NCI-H446 (cell line): ENCODE measurements around the gene MAMLD1.

Experiments used
- DNase-seq, 2 experiments: peaks; one replicate each; lab custom pipeline; 2025; lab: John Stamatoyannopoulos, UW

MAMLD1 gene

DNA sequence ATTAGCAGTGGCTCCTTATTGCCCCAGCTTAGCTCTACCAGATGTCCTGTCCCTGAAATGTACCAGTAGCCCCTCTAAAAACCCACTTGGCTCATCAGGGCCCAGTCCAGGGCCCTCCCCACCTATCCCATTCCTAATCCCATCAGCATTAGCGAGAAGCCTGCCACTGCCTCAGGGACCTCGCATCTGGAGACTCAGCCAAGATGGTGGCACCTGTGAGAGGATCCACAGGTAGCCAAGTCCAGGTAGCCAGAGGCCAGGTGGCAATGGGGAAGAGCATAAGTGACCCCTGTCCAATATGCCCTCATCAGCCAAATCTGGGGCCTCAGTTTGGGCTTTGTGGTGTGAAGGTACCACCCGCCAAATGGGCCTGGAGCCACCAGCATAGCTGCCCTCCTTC is 97.7 kb downstream of the MAMLD1 start:
- no peak for DNase-seq

DNA sequence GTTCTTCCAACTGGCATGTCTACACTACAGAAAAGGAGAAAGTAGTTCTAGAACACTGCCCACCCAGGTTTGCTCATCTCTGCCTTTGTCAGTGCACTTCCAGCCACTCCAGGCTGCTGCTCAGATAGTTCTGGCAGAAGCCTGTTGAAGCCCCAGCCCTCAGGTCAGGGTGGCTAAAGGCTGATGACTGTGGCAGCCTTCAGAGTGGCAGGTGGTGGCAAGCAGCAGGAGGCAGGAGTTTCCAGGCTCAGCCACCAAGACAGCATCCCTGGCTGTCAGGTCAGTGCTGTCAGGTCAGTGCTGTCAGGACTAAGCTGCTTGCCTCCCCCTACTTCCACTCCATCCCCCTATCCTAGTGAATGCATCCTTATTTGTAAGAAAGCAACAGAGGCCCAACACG is 100.4 kb downstream of the MAMLD1 start:
- DNase-seq: no peak

DNA sequence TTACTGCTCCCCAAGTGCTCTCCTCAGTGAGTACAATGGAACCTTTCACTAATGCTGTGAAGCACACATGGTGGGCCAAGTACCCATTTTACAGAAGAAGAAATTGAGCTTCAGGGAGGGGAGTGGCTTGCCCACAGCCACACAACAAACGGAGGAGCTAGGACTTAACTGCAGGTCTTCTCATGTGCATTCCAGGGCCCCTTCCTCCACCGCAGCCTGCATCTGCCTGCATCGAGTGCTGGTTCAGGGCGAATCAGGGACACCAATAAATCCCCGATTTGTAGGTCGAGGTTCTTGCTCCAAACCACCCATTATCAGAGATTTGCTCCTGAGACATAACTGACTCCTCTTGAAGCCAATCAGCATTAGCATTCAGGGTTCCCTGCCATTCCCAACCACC is 100.9 kb downstream of the MAMLD1 start:
- DNase-seq: no peak

GRCh38 chrX:150465326-150465725 is 102.2 kb downstream of the MAMLD1 start:
- no peak for DNase-seq

- peak; percentile 3 to 49 for DNase-seq
These were observed 103.0 kb downstream of the MAMLD1 start for GRCh38 chrX:150465881-150466775.

- peak in 1 of 2 experiments; percentile 24 for DNase-seq
These were observed 109.2 kb downstream of the MAMLD1 start for GRCh38 chrX:150472306-150472705.

DNA sequence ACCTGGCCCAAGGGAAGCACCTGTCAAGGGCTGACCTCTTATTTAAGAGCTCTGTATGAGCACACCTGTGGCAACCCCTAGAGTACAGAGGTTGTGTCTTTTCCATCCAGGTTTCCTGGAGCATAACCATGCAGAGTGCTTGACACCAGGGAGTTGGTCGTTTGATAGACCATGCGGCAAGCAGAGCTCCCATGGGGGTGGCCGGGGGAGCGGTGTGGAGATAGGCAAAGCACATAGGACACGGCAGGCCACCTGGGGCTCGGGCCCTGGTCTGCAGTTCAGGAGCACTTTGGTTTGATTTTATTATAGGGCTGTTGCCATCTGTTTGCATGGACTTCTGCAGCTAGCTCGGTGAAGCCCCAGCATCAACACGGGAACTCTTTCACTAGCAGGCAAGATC is 110.3 kb downstream of the MAMLD1 start:
- no peak for DNase-seq

DNA sequence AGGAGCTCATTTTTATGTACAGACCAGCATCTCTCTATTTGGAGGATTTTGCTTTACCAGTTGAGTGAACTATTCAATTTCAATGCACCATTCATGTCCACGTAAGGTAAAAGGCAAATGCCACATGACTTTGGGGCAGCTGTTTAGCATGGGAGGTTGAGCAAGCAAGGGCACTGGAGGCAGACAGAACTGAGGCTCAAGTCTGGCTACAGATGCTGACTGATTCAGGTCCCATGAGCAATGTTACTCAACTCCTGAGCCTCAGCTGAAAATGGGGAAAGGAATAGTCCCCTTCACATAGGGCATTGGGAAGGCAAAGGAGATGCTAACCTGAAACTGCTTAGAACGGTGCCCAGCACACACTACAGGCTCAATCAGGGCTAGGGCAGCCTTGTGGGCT is 112.3 kb downstream of the MAMLD1 start:
- DNase-seq: no peak

DNA sequence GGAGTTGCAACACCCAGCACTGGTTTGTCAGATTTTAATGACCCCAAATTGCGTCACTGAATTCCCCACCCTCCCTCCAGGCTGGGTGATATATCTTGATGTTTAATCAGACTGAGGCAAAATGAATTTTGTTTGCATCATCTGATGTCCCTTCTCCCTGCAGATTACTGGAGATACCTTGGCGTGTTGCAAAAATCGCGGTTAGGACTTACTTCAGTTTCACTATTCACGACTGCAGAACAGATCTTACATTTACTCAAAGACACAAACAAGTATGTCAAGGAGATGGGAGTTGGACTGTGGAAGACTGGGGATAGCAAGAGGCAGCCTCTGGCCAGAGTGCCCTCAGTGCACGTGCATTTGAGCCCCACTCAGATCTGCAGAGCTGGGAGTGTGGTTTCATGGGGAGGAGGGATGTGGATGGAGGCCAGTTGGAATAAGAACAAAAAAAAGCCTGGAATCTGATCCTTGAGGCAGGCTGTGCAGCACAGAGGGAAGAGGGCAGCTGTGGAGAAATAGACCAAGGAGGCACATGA is 113.1 kb downstream of the MAMLD1 start:
- DNase-seq: peak in 1 of 2 experiments; percentile 49

- DNase-seq: no peak
These were observed 114.3 kb downstream of the MAMLD1 start for GRCh38 chrX:150477371-150477770.

- no peak for DNase-seq
These were observed 115.7 kb downstream of the MAMLD1 start for GRCh38 chrX:150478496-150479492.

DNA sequence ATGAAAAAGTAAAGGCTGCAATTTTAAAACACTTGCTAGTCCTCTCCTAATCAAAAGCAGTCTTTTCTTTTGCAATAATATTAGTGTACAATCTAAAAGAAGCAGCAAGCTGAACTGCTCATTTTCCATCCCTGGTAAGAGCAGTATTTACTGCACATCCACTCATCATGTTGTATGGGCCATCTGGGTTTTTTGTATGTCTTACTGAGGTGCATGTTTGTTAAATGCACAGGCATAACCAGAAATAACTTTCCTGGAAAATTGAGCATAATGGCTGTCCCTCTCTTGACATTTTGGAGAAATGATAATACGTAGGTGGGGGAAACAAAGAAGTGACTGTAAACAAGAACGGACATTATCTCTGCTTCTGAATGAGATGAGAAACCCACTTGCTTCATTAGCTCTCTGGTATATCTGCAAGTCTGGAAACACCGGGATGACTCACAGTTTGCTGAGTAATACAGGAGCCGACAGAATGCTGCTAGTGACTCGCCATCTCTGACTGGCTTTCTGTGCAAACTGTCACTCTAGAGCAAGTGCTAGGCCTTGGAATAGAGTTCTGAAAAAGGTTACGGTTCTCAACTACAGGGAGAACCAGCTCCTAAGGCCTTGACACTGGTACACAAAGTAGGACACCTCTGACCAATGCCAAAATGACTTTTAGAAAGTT is 119.6 kb downstream of the MAMLD1 start:
- DNase-seq: peak in 1 of 2 experiments; percentile 14

DNA sequence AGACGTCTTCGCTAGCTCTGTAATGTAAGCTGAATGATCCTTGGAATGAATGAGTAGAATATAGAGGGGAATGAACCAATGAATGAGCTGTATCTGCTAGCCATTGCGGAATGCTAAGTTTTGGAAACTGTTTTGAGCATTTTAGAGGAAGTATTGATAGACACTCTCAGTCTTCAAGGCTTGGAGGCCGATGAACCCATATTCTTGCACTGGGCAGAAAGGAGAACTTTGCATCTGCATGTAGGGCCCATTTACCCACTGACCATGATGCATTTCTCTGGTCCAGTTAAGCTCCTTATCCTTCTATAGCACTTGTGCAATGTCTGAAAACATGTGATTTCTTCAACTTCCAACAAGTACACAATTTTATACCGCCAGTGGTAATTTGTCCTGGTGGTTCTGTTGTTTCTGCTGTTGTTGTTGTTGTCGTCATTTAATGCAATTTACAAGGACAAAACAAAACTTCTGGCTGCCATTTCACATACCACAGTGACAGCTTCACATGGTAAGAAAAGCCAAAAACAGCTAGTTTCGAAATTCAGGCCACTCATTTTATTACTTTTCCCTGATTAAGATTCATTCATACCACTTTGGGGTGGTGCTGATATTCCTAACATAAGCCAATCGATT is 120.4 kb downstream of the MAMLD1 start:
- no peak for DNase-seq

GRCh38 chrX:150486011-150486410 is 122.9 kb downstream of the MAMLD1 start:
- DNase-seq: peak in 1 of 2 experiments; percentile 46

DNA sequence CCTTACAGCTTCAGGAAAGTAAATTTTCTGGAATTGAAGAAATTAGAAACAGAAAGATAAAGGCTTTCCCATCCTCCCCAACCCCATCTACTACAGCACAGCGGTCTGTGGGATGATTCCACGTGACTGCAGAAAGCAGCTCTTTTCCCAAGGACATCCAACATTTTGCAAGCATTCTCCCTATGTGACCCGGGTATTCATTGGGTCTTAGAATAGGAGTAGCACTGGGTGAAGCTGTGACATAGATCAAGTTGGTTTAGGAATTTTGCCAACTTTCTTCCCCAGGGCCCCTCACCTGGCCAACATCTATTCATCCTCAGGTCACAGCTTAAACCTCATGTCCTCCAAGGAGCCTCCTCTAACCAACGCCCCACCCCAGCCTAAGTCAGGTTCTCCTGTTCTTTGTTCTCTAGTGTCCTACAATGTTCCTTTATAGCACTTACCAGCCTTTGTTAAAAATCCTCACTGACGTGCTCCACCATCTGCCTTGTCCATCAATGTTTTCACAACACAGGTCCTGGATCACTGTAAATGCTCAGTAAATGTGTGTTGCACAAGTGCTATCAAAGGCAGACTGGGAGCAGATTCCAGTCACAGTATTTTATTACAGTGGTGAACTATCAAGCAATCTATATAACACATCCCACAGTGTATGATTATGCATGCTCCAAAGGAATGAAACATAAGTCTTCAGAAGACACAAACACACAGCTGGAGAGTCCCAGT is 124.4 kb downstream of the MAMLD1 start:
- DNase-seq: no peak

DNA sequence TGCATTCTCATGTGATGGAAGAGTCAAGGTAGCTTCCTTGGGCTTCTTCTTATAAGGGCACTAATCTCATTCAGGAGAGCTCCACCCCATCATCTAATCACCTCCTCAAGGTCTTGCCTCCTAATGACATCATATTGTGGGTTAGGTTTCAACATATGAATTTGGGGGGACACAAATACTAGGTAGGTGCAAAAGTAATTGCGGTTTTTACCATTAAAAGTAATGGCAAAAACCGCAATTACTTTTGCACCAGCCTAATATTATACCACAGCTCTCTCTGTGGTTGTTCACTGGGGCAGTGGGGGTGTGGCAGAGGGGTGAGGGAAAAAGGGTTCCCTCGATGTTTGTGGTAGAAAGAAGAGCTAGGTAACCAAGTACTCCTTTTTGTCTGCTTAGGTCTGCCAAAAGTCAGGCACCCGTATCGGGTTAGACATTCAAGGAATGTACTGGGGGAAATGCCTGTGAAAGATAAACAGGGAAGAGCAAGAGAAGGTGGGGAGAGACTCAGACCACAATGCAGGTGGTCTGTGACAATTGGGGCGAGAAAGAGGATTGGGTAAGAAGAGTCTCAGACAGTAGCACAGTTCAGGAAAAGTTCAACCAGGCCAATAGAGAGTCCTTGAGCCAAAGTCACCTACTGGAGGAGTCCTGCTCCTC is 126.4 kb downstream of the MAMLD1 start:
- no peak for DNase-seq

GRCh38 chrX:150495496-150495895 is 132.4 kb downstream of the MAMLD1 start:
- no peak for DNase-seq

DNA sequence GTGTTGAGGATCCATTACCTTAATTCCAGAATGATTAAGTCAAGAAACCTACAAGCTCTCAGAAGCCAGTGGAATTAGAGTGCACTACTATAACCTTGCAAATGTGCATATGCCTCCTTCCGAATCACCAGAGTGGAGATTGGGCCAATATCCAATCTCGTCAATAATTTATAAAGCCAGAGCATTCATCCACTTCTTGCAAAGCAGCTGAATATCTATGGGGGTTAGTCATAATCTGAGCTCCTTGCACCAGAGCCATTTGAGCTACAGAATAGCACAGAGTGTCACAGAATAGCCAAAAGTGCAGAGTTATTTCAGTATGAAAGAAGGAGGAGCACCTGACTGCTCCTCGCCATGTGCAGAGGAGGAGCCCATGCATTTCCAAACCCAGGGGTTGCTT is 136.1 kb downstream of the MAMLD1 start:
- no peak for DNase-seq

GRCh38 chrX:150502091-150502490 is 139.0 kb downstream of the MAMLD1 start:
- DNase-seq: no peak
